Measurements from ENCODE around the gene HNRNPU. TPM values are rescaled to one million over a fixed set of nuclear protein-coding genes. Genes with fewer than 3 reads are reported as not detected.
"Not testable (repeated sequence)": the region's sequence is repeated elsewhere in the genome, so short reads cannot be mapped to it uniquely, and the experiment has no call there.

The HNRNPU gene
- total RNA-seq, 4 donors from 2014 or later, result 275 to 441 (median 310) TPM

- H3K9me3 ChIP-seq, result no peaks in the 10 kb centered on the region
- no peaks in the 10 kb centered on the region for H3K27me3 ChIP-seq
- peaks cover 11% of the 10 kb centered on the region for H3K36me3 ChIP-seq
- TF ChIP-seq, protein P1, sequence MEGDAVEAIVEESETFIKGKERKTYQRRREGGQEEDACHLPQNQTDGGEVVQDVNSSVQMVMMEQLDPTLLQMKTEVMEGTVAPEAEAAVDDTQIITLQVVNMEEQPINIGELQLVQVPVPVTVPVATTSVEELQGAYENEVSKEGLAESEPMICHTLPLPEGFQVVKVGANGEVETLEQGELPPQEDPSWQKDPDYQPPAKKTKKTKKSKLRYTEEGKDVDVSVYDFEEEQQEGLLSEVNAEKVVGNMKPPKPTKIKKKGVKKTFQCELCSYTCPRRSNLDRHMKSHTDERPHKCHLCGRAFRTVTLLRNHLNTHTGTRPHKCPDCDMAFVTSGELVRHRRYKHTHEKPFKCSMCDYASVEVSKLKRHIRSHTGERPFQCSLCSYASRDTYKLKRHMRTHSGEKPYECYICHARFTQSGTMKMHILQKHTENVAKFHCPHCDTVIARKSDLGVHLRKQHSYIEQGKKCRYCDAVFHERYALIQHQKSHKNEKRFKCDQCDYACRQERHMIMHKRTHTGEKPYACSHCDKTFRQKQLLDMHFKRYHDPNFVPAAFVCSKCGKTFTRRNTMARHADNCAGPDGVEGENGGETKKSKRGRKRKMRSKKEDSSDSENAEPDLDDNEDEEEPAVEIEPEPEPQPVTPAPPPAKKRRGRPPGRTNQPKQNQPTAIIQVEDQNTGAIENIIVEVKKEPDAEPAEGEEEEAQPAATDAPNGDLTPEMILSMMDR (IDR thresholded peaks at IDR 0.05), result no peak
- TF ChIP-seq POLR2A (IDR thresholded peaks at IDR 0.05), result peak in 1 of 2 donors; percentile 60
- peak; percentile 30 to 83 (median 74) for TF ChIP-seq POLR2AphosphoS5 (IDR thresholded peaks at IDR 0.05)
- peak overlapping the region; percentile 99 for H3K27ac ChIP-seq
- DNase-seq (ENCODE audit: low spot score in 2 of 2), result peak; percentile 94 to 95
- peak overlapping the region; percentile 91 for H3K4me3 ChIP-seq
- peaks cover 31% of the 10 kb centered on the region for H3K4me1 ChIP-seq
- under 1% methylated on average over 40 of the region's 49 CpGs for WGBS
Observed at GRCh38 chr1:244834543-244835275, 29.6 kb downstream of the HNRNPU start.

DNA sequence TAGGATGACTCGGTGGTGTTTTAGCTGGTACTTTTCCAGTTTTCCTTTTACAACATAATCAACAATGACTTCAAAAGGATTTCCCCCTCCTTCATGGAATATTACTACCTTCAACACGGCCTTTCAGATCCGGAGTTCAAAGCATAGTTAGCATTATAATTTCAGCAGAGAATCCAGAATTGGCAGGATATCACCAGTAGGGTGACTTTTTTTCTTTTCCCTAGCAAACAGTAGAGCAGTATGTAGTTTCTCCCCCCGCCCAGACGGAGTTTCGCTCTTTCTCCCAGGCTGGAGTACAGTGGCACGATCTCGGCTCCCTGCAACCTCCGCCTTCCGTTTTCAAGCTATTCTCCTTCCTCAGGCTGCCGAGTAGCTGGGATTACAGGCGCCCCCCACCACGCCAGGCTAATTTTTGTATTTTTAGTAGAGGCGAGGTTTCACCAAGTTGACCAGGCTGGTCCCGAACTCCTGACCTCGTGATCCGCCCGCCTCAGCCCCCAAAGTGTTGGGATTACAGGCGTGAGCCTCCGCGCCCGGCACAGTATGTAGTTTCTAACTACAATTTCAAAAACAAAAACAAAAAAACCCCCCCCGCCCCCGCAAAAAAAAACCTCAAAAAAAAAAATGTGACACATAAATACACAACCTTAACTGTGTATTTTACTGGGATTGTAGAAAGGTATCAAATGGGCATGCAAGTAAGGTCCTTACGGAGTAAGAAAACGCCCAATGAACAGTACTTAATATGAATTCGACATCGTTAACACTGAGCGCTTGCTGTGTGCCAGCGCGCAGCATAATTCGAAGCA lies 30.4 kb downstream of the HNRNPU start:
- peak in 1 of 2 donors; percentile 78 for DNase-seq (ENCODE audit: low spot score in 2 of 2)
- Histone ChIP-seq H3K36me3 (peaks cover 5% of the 10 kb centered on the region), H3K27ac (peak overlapping the region; percentile 99), H3K4me1 (peaks cover 31% of the 10 kb centered on the region), H3K27me3 (no peaks in the 10 kb centered on the region), H3K4me3 (peak overlapping the region; percentile 91), H3K9me3 (no peaks in the 10 kb centered on the region)
- under 1% methylated on average over 32 of the region's 32 CpGs for WGBS
- TF ChIP-seq, protein P1 (IDR thresholded peaks at IDR 0.05), result peak; percentile 6 to 20
- no peak for TF ChIP-seq EP300 (IDR thresholded peaks at IDR 0.05)
- peak in 1 of 2 donors; percentile 16 for TF ChIP-seq POLR2A (IDR thresholded peaks at IDR 0.05)
- peak in 1 of 3 donors; percentile 49 for TF ChIP-seq POLR2AphosphoS5 (IDR thresholded peaks at IDR 0.05)

DNA sequence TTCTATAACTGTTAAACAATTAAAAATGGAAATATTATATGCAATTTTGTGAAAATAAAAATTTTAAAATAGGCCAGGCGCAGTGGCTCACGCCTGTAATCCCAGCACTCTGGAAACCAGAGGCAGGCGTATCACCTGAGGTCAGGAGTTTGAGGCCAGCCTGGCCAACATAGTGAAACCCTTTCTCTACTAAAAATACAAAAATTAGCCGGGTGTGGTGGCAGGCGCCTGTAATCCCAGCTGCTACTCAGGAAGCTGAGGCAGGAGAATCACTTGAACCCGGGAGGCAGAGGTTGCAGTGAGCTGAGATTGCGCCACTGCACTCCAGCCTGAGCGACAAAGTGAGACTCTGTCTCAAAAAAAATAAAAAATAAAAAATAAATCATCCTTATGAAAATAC lies 31.1 kb downstream of the HNRNPU start:
- not testable (repeated sequence) for H3K36me3 ChIP-seq; H3K9me3 ChIP-seq; DNase-seq (ENCODE audit: low spot score in 2 of 2); H3K27me3 ChIP-seq
- Histone ChIP-seq H3K27ac (peak overlapping the region; percentile 99), H3K4me1 (peaks cover 31% of the 10 kb centered on the region), H3K4me3 (peak overlapping the region; percentile 91)
- WGBS, result 34% methylated on average over 8 of the region's 8 CpGs

- WGBS, result 69% methylated on average over 3 of the region's 3 CpGs
- peaks cover 9% of the 10 kb centered on the region for H3K4me1 ChIP-seq
- H3K27me3 ChIP-seq, result no peaks in the 10 kb centered on the region
- no peak overlapping the region for H3K27ac ChIP-seq
- DNase-seq (ENCODE audit: low spot score in 2 of 2), result no peak
- H3K4me3 ChIP-seq, result no peak overlapping the region
- H3K9me3 ChIP-seq, result no peaks in the 10 kb centered on the region
- H3K36me3 ChIP-seq, result no peaks in the 10 kb centered on the region
- no peak for TF ChIP-seq POLR2AphosphoS5 (IDR thresholded peaks at IDR 0.05)
- TF ChIP-seq EP300 (IDR thresholded peaks at IDR 0.05), result no peak
- TF ChIP-seq, protein P1 (IDR thresholded peaks at IDR 0.05), result no peak
- no peak for TF ChIP-seq POLR2A (IDR thresholded peaks at IDR 0.05)
Observed at GRCh38 chr1:244830639-244831038, 33.7 kb downstream of the HNRNPU start.

DNA sequence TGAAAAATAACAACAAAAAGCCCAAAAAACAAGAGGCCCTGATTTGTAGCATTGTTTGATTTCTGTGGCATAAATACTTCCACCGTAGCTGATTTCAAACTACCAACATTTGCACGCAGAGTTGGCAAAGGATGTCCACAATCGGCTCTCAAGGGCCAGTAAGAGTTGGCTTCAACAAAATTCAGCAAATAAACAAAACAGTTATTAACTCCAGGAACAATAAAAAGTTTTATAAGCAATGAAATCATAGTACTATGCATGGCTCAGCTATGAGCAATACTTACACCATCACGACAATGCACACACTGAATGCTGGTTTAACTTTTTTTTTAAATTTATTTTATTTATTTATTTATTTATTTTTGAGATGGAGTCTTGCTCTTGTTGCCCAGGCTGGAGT lies 37.6 kb downstream of the HNRNPU start:
- WGBS, result 87% methylated on average over 4 of the region's 4 CpGs
- H3K4me1 ChIP-seq, result no peaks in the 10 kb centered on the region
- no peaks in the 10 kb centered on the region for H3K27me3 ChIP-seq
- no peaks in the 10 kb centered on the region for H3K36me3 ChIP-seq
- H3K4me3 ChIP-seq, result no peak overlapping the region
- no peak for TF ChIP-seq POLR2AphosphoS5 (IDR thresholded peaks at IDR 0.05)
- TF ChIP-seq, protein P1 (IDR thresholded peaks at IDR 0.05), result no peak
- TF ChIP-seq EP300 (IDR thresholded peaks at IDR 0.05), result no peak
- no peak for TF ChIP-seq POLR2A (IDR thresholded peaks at IDR 0.05)
- DNase-seq (ENCODE audit: low spot score in 2 of 2), result no peak
- no peak overlapping the region for H3K27ac ChIP-seq
- no peaks in the 10 kb centered on the region for H3K9me3 ChIP-seq
